Left forelimb (tissue), 1 donor: ENCODE data around the gene CDH16.
"Not testable (repeated sequence)": the region's sequence is repeated elsewhere in the genome, so short reads cannot be mapped to it uniquely, and the experiment has no call there.

Experiments used
- DNase-seq: peaks from one replicate; pipeline ENCODE4 v3.0.0-alpha.2; 2018; ENCODE audit warnings: low spot score

The CDH16 gene

GRCh38 chr16:66946974-66947301 is 28.3 kb upstream of the CDH16 start:
- DNase-seq: no peak

- DNase-seq: no peak
Observed at GRCh38 chr16:66946541-66946940, 27.9 kb upstream of the CDH16 start.

- no peak for DNase-seq
Observed at GRCh38 chr16:66945939-66946338, 27.3 kb upstream of the CDH16 start.

DNA sequence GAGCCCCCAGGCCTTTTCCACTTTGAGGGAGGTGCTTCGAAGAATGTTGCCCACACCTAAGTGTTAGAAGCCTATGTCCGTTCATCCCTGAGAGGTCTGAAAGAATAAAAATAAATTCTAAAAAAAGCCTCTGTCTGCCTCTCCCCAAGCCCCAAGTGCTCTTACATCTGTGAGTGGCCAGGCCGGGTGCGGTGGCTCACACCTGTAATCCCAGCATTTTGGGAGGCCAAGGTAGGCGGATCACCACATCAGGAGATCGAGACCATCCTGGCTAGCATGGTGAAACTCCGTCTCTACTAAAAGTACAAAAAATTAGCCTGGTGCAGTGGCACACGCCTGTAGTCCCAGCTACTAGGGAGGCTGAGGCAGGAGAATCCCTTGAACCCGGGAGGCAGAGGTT is 26.3 kb upstream of the CDH16 start:
- not testable (repeated sequence) for DNase-seq

DNA sequence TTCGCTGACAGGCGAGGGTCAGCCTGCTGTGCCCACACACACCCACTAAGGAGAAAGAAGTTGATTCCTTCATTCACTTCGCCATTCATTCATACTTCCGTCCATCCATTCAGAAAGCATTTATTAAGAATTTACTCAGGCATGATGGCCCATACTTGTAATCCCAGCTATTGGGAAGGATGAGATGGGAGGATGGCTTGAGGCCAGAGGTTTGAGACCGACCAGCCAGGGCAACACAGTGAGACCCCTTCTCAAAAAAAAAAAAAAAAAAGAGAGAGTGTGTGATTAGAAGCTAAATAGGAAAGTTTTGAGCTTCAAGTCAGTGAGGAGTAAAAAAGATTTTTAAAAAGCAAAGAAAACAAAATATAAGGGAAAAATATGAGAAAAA is 25.4 kb upstream of the CDH16 start:
- no peak for DNase-seq

- no peak for DNase-seq
Observed at GRCh38 chr16:66943426-66944053, 24.9 kb upstream of the CDH16 start.

DNA sequence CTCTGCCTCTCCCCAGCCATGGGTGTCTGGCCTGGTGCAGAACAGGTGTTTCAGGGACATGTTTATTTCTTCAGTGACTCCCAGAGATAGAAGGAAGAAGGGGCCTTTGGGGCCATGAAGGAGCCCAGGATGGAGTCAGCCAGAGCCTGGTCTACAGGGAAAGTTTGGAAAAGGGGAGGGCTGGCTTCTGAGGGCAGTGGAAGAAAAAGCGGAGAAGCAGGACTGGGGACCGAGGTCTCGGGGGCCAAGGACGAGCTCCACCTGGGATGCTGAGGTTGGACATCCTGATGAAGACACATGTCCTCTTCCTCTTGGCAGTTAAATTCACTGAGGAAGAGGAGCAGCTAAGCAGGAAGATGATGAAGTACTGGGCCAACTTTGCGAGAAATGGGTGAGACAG is 24.3 kb upstream of the CDH16 start:
- no peak for DNase-seq

GRCh38 chr16:66940236-66940635 is 21.6 kb upstream of the CDH16 start:
- DNase-seq: no peak

- no peak for DNase-seq
Observed at GRCh38 chr16:66939366-66939765, 20.7 kb upstream of the CDH16 start.

- no peak for DNase-seq
Observed at GRCh38 chr16:66937725-66938337, 19.1 kb upstream of the CDH16 start.

DNA sequence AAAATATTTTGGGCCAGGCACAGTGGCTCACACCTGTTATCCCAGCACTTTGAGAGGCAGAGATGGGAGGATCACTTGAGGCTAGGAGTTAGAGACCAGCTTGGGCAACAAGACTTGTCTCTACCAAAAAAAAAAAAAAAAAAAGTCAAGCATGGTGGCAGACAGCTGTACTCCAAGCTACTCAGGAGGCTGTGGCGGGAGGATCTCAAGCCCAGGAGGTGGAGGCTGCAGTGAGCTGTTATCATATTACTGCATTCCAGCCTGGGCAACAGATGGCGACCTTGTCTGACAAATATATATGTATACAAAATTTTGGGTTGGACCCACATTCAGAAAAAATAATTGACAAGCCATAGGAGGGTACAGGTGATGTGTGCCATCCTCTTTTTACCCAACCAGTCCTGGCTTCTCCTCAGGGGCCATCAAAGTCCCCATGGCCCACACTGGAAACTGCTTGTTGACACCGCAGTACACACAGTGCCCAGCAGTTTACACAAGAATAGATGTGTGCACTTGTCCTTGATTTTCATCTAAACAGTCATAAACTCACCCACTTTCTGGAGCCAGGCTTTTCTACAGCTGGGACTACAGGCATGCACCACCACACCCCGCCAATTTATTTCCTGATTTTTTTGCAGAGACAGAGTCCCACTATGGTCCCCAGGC is 18.3 kb upstream of the CDH16 start:
- DNase-seq: no peak

DNA sequence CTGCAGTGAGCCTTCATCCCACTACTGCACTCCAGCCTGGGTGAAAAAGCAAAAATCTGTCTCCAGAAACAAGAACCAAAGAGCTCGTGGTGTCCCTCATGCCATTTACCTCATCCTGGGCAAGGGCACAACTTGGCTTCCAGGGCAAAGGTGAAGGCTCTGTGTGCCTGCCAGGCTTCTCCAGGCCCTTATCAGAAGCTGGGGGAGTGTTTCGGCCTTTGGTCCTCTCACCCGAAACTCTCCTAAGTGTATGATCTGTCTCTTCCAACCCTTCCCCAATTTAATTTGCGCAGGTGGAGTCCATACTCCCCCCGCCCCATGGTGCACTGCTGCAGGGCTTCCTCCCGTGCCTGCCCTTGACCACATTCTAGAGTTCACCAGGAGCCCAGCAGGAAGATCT is 17.8 kb upstream of the CDH16 start:
- no peak for DNase-seq

- no peak for DNase-seq
Observed at GRCh38 chr16:66935314-66936011, 16.8 kb upstream of the CDH16 start, which contains the start of gene CES2. CES2 (plus strand) TSS chr16:66935516; CDS start chr16:66935636, 120 bp downstream.

GRCh38 chr16:66934839-66935313 is 16.2 kb upstream of the CDH16 start:
- DNase-seq: not testable (repeated sequence)

DNA sequence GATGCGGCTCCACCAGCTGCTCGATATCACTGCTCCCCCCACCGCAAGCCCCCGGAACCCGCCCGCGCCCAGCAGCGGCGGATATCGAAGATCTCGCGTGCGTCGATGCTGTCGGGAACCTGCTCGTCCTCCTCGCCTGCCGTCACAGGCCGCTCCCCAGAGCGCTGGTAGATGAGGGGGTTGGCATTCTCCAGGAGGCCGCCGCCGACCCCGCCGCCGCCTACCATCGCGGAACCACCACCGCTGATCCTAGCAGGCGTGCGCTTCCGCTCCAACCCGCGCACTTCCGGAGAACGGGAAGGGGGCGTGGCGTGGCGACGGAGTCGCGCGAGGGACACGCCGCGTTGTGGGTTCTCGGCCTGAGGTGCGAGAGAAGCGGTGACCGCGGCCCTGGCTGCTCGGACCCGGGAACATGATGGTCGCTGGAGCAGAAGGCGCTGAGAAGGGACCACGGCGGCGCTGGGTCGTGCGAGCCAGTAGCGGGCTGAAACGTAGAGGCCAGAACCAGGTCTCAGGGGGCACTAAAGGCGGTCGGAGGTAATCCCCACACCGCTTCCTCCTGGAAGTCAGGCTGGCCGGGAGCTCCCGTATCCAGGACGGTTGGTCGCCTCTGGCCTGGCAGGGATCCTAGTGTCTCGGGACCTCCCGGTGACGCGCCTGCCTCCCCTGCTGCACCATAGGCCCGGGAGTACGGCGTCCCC is 15.6 kb upstream of the CDH16 start, which contains the start of gene CIAO2B:
Gene CIAO2B (minus strand): TSS at position 265 of the 701 bp plus-strand sequence. CDS start 38 bp downstream, at position 227.
- peak; percentile 95 for DNase-seq

GRCh38 chr16:66933776-66934137 is 15.1 kb upstream of the CDH16 start:
- no peak for DNase-seq

DNA sequence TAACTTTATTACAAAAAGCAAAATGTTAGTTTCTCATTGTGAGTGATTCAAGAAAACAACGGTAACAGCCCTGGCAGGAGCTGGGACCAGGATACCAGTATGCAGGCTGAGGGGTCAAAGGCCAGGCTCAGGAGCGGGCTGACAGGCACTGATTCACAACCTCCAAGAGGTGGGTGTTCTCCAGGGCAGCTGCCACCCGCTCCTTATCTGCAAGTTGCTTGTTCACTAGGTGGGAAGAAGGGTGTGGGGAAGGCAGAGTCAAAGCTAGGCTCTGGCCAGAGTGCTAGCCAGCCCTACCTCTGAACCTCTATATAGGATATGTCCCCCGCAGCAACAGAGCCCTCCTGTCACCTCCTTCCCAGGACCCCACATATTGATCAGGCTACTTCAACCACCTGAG is 13.4 kb upstream of the CDH16 start:
- no peak for DNase-seq

- no peak for DNase-seq
Observed at GRCh38 chr16:66931665-66932064, 13.0 kb upstream of the CDH16 start.

- no peak for DNase-seq
Observed at GRCh38 chr16:66930189-66930588, 11.5 kb upstream of the CDH16 start.

GRCh38 chr16:66928702-66929388 is 10.2 kb upstream of the CDH16 start:
- DNase-seq: no peak

DNA sequence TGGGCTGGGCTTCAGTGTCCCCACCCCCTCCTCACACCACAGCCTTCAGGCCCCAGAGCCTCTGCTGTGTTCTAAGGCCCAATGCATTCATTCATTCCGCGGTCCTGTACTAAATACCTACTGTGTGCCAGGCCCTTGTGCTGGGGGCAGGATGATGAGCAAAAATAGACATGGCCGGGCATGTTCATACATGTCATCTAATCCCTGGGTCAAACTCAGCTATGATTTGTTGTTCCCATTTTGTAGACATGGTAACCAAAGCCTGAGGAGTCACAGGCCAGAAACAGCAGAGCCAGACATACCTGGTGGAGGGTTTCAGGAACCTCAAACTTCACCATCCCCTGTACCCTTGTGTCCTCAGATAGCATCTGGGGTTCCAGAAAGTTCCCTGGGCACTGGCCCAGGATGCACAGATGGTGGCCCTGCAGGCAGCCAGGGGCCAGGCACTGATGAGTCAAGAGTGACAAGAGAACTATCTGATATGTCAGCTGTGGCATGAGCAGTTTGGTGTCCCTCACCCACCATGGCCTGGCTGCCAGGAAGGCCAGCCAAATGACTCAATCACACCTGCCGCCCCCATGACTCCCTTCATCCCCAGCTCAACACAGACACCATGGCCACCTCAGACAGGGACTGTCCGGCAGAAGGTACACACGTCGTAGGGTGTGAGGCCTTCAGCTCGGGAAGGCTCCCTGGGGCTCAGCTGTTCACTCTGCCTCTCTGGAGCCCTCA is 9.4 kb upstream of the CDH16 start:
- no peak for DNase-seq
